Measurements from ENCODE around the gene BACE2.

- TF ChIP-seq, protein P1, sequence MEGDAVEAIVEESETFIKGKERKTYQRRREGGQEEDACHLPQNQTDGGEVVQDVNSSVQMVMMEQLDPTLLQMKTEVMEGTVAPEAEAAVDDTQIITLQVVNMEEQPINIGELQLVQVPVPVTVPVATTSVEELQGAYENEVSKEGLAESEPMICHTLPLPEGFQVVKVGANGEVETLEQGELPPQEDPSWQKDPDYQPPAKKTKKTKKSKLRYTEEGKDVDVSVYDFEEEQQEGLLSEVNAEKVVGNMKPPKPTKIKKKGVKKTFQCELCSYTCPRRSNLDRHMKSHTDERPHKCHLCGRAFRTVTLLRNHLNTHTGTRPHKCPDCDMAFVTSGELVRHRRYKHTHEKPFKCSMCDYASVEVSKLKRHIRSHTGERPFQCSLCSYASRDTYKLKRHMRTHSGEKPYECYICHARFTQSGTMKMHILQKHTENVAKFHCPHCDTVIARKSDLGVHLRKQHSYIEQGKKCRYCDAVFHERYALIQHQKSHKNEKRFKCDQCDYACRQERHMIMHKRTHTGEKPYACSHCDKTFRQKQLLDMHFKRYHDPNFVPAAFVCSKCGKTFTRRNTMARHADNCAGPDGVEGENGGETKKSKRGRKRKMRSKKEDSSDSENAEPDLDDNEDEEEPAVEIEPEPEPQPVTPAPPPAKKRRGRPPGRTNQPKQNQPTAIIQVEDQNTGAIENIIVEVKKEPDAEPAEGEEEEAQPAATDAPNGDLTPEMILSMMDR (IDR thresholded peaks at IDR 0.05 in 2 of 3, conservative IDR thresholded peaks at IDR 0.05 in 1 of 3; ENCODE audit: borderline replicate concordance in 1 of 3, insufficient read depth in 1 of 3, low read depth in 2 of 3, low read length in 2 of 3): no peak
- TF ChIP-seq REST (IDR thresholded peaks at IDR 0.05; ENCODE audit: low read depth): no peak
- TF ChIP-seq EZH2phosphoT487 (IDR thresholded peaks at IDR 0.05; ENCODE audit: borderline replicate concordance): no peak
- no peak for TF ChIP-seq SIN3A (IDR thresholded peaks at IDR 0.05; ENCODE audit: low read depth)
- TF ChIP-seq EZH2 (IDR thresholded peaks at IDR 0.05): no peak
- no peak for TF ChIP-seq POLR2A (IDR thresholded peaks at IDR 0.05; ENCODE audit: borderline replicate concordance, extremely low read depth, insufficient read depth, insufficient read length)
- no peak for TF ChIP-seq JUND (IDR thresholded peaks at IDR 0.05)
- TF ChIP-seq FOSL1 (IDR thresholded peaks at IDR 0.05; ENCODE audit: low read depth): no peak
- TF ChIP-seq RAD21 (IDR thresholded peaks at IDR 0.05; ENCODE audit: low read depth): no peak
- TF ChIP-seq, protein P2, sequence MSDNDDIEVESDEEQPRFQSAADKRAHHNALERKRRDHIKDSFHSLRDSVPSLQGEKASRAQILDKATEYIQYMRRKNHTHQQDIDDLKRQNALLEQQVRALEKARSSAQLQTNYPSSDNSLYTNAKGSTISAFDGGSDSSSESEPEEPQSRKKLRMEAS (IDR thresholded peaks at IDR 0.05): no peak
These were observed 48.0 kb downstream of the BACE2 start for GRCh38 chr21:41215856-41216408.

Data from HCT116 (cell line).